Measurements from ENCODE around the gene GABARAPL1.

GABARAPL1 gene

DNA sequence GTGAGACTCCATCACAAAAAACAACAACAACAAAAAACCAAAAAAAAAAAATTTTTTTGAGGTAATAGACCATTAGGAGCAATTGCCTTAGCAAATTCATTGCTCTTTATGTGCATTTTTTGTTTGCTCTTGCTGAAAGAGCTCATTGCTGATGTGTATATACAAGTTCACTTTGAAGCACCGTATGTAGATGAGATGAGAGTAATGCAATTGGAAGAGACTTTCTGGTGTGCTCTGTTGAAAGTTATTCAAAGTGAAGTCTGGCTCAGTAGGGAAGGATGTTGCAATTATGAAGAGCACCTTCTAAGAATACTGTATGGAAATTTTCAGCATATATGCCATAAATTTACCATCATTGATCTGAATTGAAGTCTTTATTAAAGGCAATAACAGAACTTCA lies 48.2 kb downstream of the GABARAPL1 start:
- Histone ChIP-seq H3K4me3 (ENCODE audit: low read depth in 1 of 2, low read length in 1 of 2) (no peak overlapping the region), H3K27ac (no peak overlapping the region), H3K9me3 (no peaks in the 10 kb centered on the region), H3K4me1 (ENCODE audit: control insufficient read depth in 1 of 2, insufficient read depth in 1 of 2, low read depth in 1 of 2, low read length in 1 of 2) (no peaks in the 10 kb centered on the region), H3K27me3 (no peaks in the 10 kb centered on the region), H3K36me3 (no peaks in the 10 kb centered on the region)
- TF ChIP-seq, protein P1, sequence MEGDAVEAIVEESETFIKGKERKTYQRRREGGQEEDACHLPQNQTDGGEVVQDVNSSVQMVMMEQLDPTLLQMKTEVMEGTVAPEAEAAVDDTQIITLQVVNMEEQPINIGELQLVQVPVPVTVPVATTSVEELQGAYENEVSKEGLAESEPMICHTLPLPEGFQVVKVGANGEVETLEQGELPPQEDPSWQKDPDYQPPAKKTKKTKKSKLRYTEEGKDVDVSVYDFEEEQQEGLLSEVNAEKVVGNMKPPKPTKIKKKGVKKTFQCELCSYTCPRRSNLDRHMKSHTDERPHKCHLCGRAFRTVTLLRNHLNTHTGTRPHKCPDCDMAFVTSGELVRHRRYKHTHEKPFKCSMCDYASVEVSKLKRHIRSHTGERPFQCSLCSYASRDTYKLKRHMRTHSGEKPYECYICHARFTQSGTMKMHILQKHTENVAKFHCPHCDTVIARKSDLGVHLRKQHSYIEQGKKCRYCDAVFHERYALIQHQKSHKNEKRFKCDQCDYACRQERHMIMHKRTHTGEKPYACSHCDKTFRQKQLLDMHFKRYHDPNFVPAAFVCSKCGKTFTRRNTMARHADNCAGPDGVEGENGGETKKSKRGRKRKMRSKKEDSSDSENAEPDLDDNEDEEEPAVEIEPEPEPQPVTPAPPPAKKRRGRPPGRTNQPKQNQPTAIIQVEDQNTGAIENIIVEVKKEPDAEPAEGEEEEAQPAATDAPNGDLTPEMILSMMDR (IDR thresholded peaks at IDR 0.05) = no peak

DNA sequence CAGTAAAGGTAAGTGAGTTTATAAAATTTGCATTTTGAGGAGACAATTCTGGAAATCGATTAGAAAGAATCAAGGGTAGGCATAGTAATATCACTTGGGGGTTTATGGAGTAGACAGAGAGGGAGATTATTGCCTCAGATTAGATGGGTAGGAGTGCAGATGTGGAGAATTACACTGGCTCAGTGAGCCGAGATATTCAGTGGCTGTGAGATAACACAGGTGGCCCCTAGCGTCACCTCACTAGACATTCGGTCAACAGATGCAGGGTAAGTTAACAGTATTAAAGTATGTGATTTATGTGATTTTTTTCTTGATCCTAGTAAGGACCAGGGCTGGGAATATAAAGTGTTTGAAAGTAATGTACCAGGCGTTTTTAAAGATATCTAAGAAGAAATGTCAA lies 55.4 kb downstream of the GABARAPL1 start:
- no peaks in the 10 kb centered on the region for H3K9me3 ChIP-seq
- H3K4me3 ChIP-seq (ENCODE audit: low read depth in 1 of 2, low read length in 1 of 2) = no peak overlapping the region
- no peaks in the 10 kb centered on the region for H3K27me3 ChIP-seq
- no peaks in the 10 kb centered on the region for H3K4me1 ChIP-seq (ENCODE audit: control insufficient read depth in 1 of 2, insufficient read depth in 1 of 2, low read depth in 1 of 2, low read length in 1 of 2)
- TF ChIP-seq, protein P1 (IDR thresholded peaks at IDR 0.05) = no peak
- H3K27ac ChIP-seq = no peak overlapping the region
- H3K36me3 ChIP-seq = no peaks in the 10 kb centered on the region

DNA sequence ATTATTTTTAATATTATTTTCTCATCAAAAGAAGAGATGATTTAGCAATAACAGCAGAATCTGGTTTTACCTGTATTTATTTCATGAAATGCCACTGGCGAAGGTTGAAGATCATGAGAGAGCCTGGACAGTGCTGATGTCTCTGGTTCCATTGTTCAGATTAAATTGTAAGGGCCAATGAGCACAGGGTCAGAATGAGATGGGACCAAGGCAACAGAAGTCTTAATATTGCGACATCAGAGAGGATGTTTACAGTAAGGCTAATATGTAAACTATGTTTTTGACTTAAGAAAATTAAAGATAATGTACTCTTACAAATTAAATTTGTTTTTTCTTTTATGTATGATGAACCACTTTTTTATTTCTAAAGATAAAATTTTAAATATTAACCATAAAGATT lies 59.8 kb downstream of the GABARAPL1 start:
- Histone ChIP-seq H3K9me3 (no peaks in the 10 kb centered on the region), H3K36me3 (no peaks in the 10 kb centered on the region), H3K27me3 (no peaks in the 10 kb centered on the region), H3K4me3 (ENCODE audit: low read depth in 1 of 2, low read length in 1 of 2) (no peak overlapping the region), H3K4me1 (ENCODE audit: control insufficient read depth in 1 of 2, insufficient read depth in 1 of 2, low read depth in 1 of 2, low read length in 1 of 2) (no peaks in the 10 kb centered on the region), H3K27ac (no peak overlapping the region)
- TF ChIP-seq, protein P1 (IDR thresholded peaks at IDR 0.05) = no peak
